ENCODE results near the gene KIAA0825.

- TF ChIP-seq POLR2A (IDR thresholded peaks at IDR 0.05) (no peak), CTCF (IDR thresholded peaks at IDR 0.05 in 4 of 5, conservative IDR thresholded peaks at IDR 0.05 in 1 of 5) (no peak)
Observed at GRCh38 chr5:94103514-94104245, 514.7 kb downstream of the KIAA0825 start.
